B cell (primary cell): ENCODE results near the gene RNF157. TPM values are rescaled to one million over a fixed set of nuclear protein-coding genes. Genes with fewer than 3 reads are reported as not detected.

Experiments used
- ATAC-seq: fragments of 200-7000 bp; cut with Tn5 transposase; one replicate; pipeline ENCODE4 v1.10.0; 2021; ENCODE audit warnings: low read depth, mild to moderate bottlenecking, moderate number of reproducible peaks, moderate library complexity
- CTCF ChIA-PET: fragments of 350-600 bp; sonication (Branson Sonifier 250); formaldehyde crosslinking; loops from one replicate; lab custom pipeline; 2021; ENCODE audit warnings: antibody characterized with exemption, inconsistent platforms; lab: Charles Lee
- POLR2A ChIA-PET: fragments of 350-600 bp; sonication (Branson Sonifier 250); formaldehyde crosslinking; loops from one replicate; lab custom pipeline; 2021; ENCODE audit warnings: antibody characterized with exemption; lab: Charles Lee
- DNase-seq: peaks from one replicate; pipeline ENCODE4 v3.0.0; 2013
- H2AFZ ChIP-seq: 2 replicates; pipeline ENCODE4 v1.6.1; 2012; ENCODE audit warnings: mild to moderate bottlenecking, low read depth, low read length; ENCODE audit not compliant: insufficient read depth, poor library complexity, severe bottlenecking
- H3K27ac ChIP-seq, 2 donors: 1 replicate in 1 of 2; 2 replicates in 1 of 2; pipeline ENCODE4 v1.5.1; 2012 to 2013; ENCODE audit warnings: low read length in 2 of 2, mild to moderate bottlenecking in 2 of 2, moderate library complexity in 1 of 2
- H3K27me3 ChIP-seq, 4 experiments: fragments of 200-600 bp in 1 of 4; sonication (generic) in 1 of 4; replicated peaks in 1 of 4; 1 replicate in 2 of 4; 2 replicates in 2 of 4; pipeline versions ENCODE4 v1.6.1 to v1.7.0; 2013 to 2016; ENCODE audit warnings: low read length in 3 of 4, mild to moderate bottlenecking in 2 of 4, mixed read lengths in 1 of 4, moderate library complexity in 1 of 4; ENCODE audit not compliant: insufficient read depth in 4 of 4, control insufficient read depth in 3 of 4; ENCODE audit errors: control extremely low read depth in 1 of 4
- H3K36me3 ChIP-seq, 2 experiments: replicated peaks in 1 of 2; 1 replicate in 1 of 2; 2 replicates in 1 of 2; pipeline versions ENCODE4 v1.6.1 to v1.7.1; 2013; ENCODE audit warnings: low read length in 1 of 2; ENCODE audit not compliant: insufficient read depth in 2 of 2, control insufficient read depth in 1 of 2; ENCODE audit errors: control extremely low read depth in 1 of 2, extremely low read depth in 1 of 2
- H3K4me1 ChIP-seq, 2 donors: fragments of 200-600 bp in 1 of 2; sonication (generic) in 1 of 2; 1 replicate in 1 of 2; 2 replicates in 1 of 2; pipeline versions ENCODE4 v1.5.1 to v1.6.1; 2013 to 2017; ENCODE audit warnings: low read length in 2 of 2; ENCODE audit not compliant: control insufficient read depth in 2 of 2, insufficient read depth in 2 of 2
- H3K4me2 ChIP-seq: replicated peaks from 2 replicates; pipeline ENCODE3; 2012; ENCODE audit warnings: mild to moderate bottlenecking, low read depth, low read length; ENCODE audit not compliant: poor library complexity, severe bottlenecking
- H3K4me3 ChIP-seq, 5 experiments: fragments of 200-600 bp in 1 of 5; sonication (generic) in 1 of 5; 1 replicate in 3 of 5; 2 replicates in 2 of 5; pipeline versions ENCODE4 v1.5.1 to v1.7.0; 2011 to 2016; ENCODE audit warnings: low read length in 4 of 5, mild to moderate bottlenecking in 4 of 5, low read depth in 2 of 5, control low read depth in 1 of 5, moderate library complexity in 1 of 5; ENCODE audit not compliant: insufficient read depth in 1 of 5; ENCODE audit errors: control extremely low read depth in 1 of 5, extremely low read depth in 1 of 5
- H3K79me2 ChIP-seq: fragments of 200-600 bp; sonication (generic); one replicate; pipeline ENCODE4 v1.6.0; 2016; ENCODE audit warnings: low read length; ENCODE audit not compliant: control insufficient read depth, insufficient read depth
- H3K9ac ChIP-seq: fragments of 200-600 bp; sonication (generic); 2 replicates; pipeline ENCODE4 v1.6.1; 2017; ENCODE audit warnings: mild to moderate bottlenecking, low read length, moderate library complexity
- H3K9me3 ChIP-seq, 3 donors: one replicate each; pipeline versions ENCODE4 v1.6.1 to v1.7.1; 2013; ENCODE audit warnings: low read length in 2 of 3; ENCODE audit not compliant: control insufficient read depth in 2 of 3, insufficient read depth in 1 of 3; ENCODE audit errors: control extremely low read depth in 1 of 3
- H4K20me1 ChIP-seq: 2 replicates; pipeline ENCODE4 v1.6.0; 2012; ENCODE audit warnings: mild to moderate bottlenecking, low read length; ENCODE audit not compliant: insufficient read depth, control insufficient read depth, poor library complexity, severe bottlenecking
- H3K27ac Mint-ChIP-seq: one replicate; pipeline ENCODE4 v1.8.0; 2021; ENCODE audit warnings: mixed read lengths
- H3K27me3 Mint-ChIP-seq: one replicate; pipeline ENCODE4 v1.8.0; 2021; ENCODE audit warnings: mixed read lengths
- H3K4me1 Mint-ChIP-seq: one replicate; pipeline ENCODE4 v1.8.0; 2021; ENCODE audit warnings: mixed read lengths
- H3K4me3 Mint-ChIP-seq: one replicate; pipeline ENCODE4 v1.8.0; 2021; ENCODE audit warnings: mixed read lengths
- H3K9me3 Mint-ChIP-seq: one replicate; pipeline ENCODE4 v1.8.0; 2022; ENCODE audit warnings: mixed read lengths; ENCODE audit not compliant: insufficient read depth
- EZH2 ChIP-seq: IDR thresholded peaks from 2 replicates; pipeline ENCODE4 v1.6.1; 2012; ENCODE audit warnings: borderline replicate concordance, low read depth, mild to moderate bottlenecking, moderate library complexity, low read length; ENCODE audit not compliant: insufficient read depth, poor library complexity, severe bottlenecking
- WGBS: methylation state at CpG from one replicate; pipeline ENCODE4 v1.1.5; 2013; ENCODE audit warnings: missing lambda C conversion rate; ENCODE audit not compliant: insufficient coverage; 5-methylcytosine and 5-hydroxymethylcytosine counted together
- intact Hi-C: fragments of 100-400 bp; cut with micrococcal nuclease; formaldehyde crosslinking; loops from one replicate; pipeline ENCODE4 v1.10.0; 2022
- polyA plus RNA-seq: library from polyadenylated mRNA; depleted of rRNA; stranded (reverse); fragments of >200 nt; gene quantifications from 2 replicates; pipeline ENCODE4 v1.2.3, GENCODE V29; 2012
- total RNA-seq, 2 donors: library from RNA; stranded (reverse); fragments of 120-200 nt in 1 of 2; gene quantifications; 1 replicate in 1 of 2; 2 replicates in 1 of 2; pipeline versions ENCODE4 v1.2.3 to v1.2.4, GENCODE V29; 2013 to 2022
- TF ChIP-seq, protein P1 (sequence below): fragments of 200-600 bp; IDR thresholded peaks from one replicate; pipeline ENCODE4 v1.8.0; 2022; ENCODE audit warnings: antibody characterized with exemption, mild to moderate bottlenecking

The RNF157 gene
- total and polyA plus RNA-seq, 2 donors (not counting 1 experiment from before 2014, with no cell fraction given): 0.54 to 1.2 TPM

- ATAC-seq: no peak
- no peaks in the 10 kb centered on the region for H3K9me3 Mint-ChIP-seq
- no peak overlapping the region for H3K4me2 ChIP-seq
- H3K27ac ChIP-seq: no peak overlapping the region
- H3K4me1 ChIP-seq: peaks cover 60 to 71% of the 10 kb centered on the region in 2 donors
- WGBS: 92% methylated on average over 4 of the region's 6 CpGs
- DNase-seq: no peak
- peak overlapping the region; percentile 90 for H3K4me3 Mint-ChIP-seq
- H3K36me3 ChIP-seq: no peaks in the 10 kb centered on the region
- H3K27me3 Mint-ChIP-seq: peaks cover 9% of the 10 kb centered on the region
- no peaks in the 10 kb centered on the region for H4K20me1 ChIP-seq
- TF ChIP-seq EZH2: no peak
- TF ChIP-seq, protein P1, sequence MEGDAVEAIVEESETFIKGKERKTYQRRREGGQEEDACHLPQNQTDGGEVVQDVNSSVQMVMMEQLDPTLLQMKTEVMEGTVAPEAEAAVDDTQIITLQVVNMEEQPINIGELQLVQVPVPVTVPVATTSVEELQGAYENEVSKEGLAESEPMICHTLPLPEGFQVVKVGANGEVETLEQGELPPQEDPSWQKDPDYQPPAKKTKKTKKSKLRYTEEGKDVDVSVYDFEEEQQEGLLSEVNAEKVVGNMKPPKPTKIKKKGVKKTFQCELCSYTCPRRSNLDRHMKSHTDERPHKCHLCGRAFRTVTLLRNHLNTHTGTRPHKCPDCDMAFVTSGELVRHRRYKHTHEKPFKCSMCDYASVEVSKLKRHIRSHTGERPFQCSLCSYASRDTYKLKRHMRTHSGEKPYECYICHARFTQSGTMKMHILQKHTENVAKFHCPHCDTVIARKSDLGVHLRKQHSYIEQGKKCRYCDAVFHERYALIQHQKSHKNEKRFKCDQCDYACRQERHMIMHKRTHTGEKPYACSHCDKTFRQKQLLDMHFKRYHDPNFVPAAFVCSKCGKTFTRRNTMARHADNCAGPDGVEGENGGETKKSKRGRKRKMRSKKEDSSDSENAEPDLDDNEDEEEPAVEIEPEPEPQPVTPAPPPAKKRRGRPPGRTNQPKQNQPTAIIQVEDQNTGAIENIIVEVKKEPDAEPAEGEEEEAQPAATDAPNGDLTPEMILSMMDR: no peak
- peak overlapping the region; percentile 32 for H3K27ac Mint-ChIP-seq
- peaks cover 0 to 36% (median 11%) of the 10 kb centered on the region in 4 experiments for H3K27me3 ChIP-seq
- peaks cover 0 to 10% (median 0%) of the 10 kb centered on the region in 3 donors for H3K9me3 ChIP-seq
- no peaks in the 10 kb centered on the region for H3K79me2 ChIP-seq
- H3K9ac ChIP-seq: no peak overlapping the region
- ChIA-PET POLR2A (interaction anchor here (0.6 kb wide), 1 partner anchor 287 kb away, joined by 5 read pairs; the partner anchor contains the start of gene WBP2), CTCF (interaction anchor here (1.2 to 3.0 kb wide), 5 partner anchors 10 to 137 kb away, joined by 3 to 18 read pairs (median 4); no protein-coding TSS in a partner anchor)
- peaks cover 64% of the 10 kb centered on the region for H3K4me1 Mint-ChIP-seq
- no peak overlapping the region for H2AFZ ChIP-seq
- intact Hi-C loops: loop anchor here (5.0 kb wide), 1 partner anchor 40 kb away; no protein-coding TSS in a partner anchor
- H3K4me3 ChIP-seq: no peak overlapping the region
These were observed 97.7 kb downstream of the RNF157 start for GRCh38 chr17:76142585-76143041.

GRCh38 chr17:76142039-76142584, 98.2 kb downstream of the RNF157 start:
- POLR2A ChIA-PET: interaction anchor here (0.6 kb wide), 1 partner anchor 287 kb away, joined by 5 read pairs; the partner anchor contains the start of gene WBP2
- ATAC-seq (no peak), DNase-seq (no peak)
- H3K9me3 ChIP-seq: peaks cover 0 to 10% (median 0%) of the 10 kb centered on the region in 3 donors
- H4K20me1 ChIP-seq: no peaks in the 10 kb centered on the region
- peaks cover 9% of the 10 kb centered on the region for H3K27me3 Mint-ChIP-seq
- peaks cover 0 to 41% (median 11%) of the 10 kb centered on the region in 4 experiments for H3K27me3 ChIP-seq
- H3K36me3 ChIP-seq: no peaks in the 10 kb centered on the region
- H3K4me3 Mint-ChIP-seq: peak overlapping the region; percentile 90
- H3K4me1 Mint-ChIP-seq: peaks cover 61% of the 10 kb centered on the region
- TF ChIP-seq EZH2: no peak
- TF ChIP-seq, protein P1: no peak
- intact Hi-C loops: loop anchor here (5.0 kb wide), 1 partner anchor 40 kb away; no protein-coding TSS in a partner anchor
- H3K4me2 ChIP-seq: peak overlapping the region; percentile 99
- H3K4me3 ChIP-seq: no peak overlapping the region
- no peak overlapping the region for H3K27ac ChIP-seq
- no peak overlapping the region for H3K9ac ChIP-seq
- no peaks in the 10 kb centered on the region for H3K9me3 Mint-ChIP-seq
- H3K27ac Mint-ChIP-seq: peak overlapping the region; percentile 32
- peaks cover 60 to 68% of the 10 kb centered on the region in 2 donors for H3K4me1 ChIP-seq
- no peaks in the 10 kb centered on the region for H3K79me2 ChIP-seq
- CTCF ChIA-PET: interaction anchor here (0.6 to 3.0 kb wide), 6 partner anchors 10 to 142 kb away, joined by 3 to 18 read pairs (median 4); no protein-coding TSS in a partner anchor
- peak overlapping the region; percentile 83 for H2AFZ ChIP-seq
- WGBS: 60% methylated on average over 3 of the region's 10 CpGs
